Activated CD4-positive, alpha-beta T cell treated with anti-CD3 and anti-CD28 coated beads, Interleukin-2, amount 10 ng/mL, durations not matched to agents 24 days and 14 days (primary cell): ENCODE data around the gene ASIC1. TPM values are rescaled to one million over a fixed set of nuclear protein-coding genes. Genes with fewer than 3 reads are reported as not detected.

ENCODE experiments used
- DNase-seq: peaks from one replicate; pipeline ENCODE4 v3.0.0; 2022
- H3K27ac Mint-ChIP-seq: one replicate; pipeline ENCODE4 v1.8.0; 2022; ENCODE audit warnings: mild to moderate bottlenecking, mixed read lengths
- H3K27me3 Mint-ChIP-seq: one replicate; pipeline ENCODE4 v1.8.0; 2022; ENCODE audit warnings: mixed read lengths
- H3K36me3 Mint-ChIP-seq: one replicate; pipeline ENCODE4 v1.8.0; 2022; ENCODE audit warnings: low read depth, mild to moderate bottlenecking, mixed read lengths
- H3K4me1 Mint-ChIP-seq: one replicate; pipeline ENCODE4 v1.8.0; 2021; ENCODE audit warnings: mixed read lengths
- H3K4me3 Mint-ChIP-seq: one replicate; pipeline ENCODE4 v1.8.0; 2022; ENCODE audit warnings: mild to moderate bottlenecking, moderate library complexity, mixed read lengths
- H3K9me3 Mint-ChIP-seq: one replicate; pipeline ENCODE4 v1.8.0; 2021; ENCODE audit warnings: mixed read lengths
- intact Hi-C: fragments of 100-400 bp; cut with micrococcal nuclease; formaldehyde crosslinking; loops from one replicate; pipeline ENCODE4 v1.15.1; 2023
- total RNA-seq: library from RNA; stranded (reverse); gene quantifications from 2 replicates; pipeline ENCODE4 v1.2.3, GENCODE V29; 2022

ASIC1 gene
- total RNA-seq, 1 donor from 2014 or later = 19.7 TPM

DNA sequence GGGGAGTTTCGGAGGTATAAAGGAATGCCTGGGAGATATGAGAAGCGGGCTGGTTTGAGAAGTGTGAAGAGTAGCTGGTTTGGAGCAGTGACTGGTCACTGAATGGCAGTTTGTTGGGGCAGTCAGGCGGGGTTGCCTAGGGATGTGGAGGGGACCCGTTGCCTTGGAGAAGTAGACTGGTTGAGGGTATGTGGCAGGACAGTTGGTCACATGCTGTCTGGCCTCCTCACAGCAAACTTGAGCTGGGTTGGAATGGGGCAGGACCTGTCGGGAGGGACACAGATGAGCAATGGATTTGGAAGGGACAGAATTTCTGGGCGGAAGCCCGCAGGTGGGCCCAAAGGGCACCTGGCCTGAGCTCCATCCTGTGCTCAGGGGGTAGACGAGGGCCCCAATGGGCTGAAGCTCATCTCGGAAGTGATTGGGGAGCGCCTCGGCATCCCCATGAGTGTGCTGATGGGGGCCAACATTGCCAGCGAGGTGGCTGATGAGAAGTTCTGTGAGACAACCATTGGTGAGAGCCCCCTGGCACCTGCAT lies 48.6 kb downstream of the ASIC1 start:
- intact Hi-C loops = no loop called here
- Mint-ChIP-seq H3K27ac (no peak overlapping the region), H3K27me3 (no peaks in the 10 kb centered on the region), H3K4me3 (no peak overlapping the region), H3K36me3 (peaks cover 3% of the 10 kb centered on the region), H3K4me1 (peaks cover 11% of the 10 kb centered on the region), H3K9me3 (no peaks in the 10 kb centered on the region)
- DNase-seq = no peak

DNA sequence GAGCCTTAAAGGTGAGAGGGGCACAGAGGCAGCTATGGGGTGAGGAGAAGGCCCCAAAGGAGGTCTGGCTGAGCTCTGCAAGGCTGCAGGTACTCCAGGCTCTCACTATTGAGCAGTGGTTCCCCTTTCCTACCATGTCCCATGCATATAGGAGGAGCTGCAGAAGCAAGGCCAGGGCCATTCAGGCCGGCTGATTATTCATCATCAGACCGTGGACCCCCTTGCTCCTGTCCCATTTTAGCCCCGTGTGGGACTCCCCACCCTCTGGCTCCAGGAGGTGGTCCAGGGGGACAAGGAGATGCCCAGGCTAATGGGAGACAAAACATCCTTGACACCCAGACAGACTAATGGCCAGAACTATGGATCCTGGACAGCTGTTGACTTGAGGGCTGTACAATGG lies 49.5 kb downstream of the ASIC1 start:
- H3K27me3 Mint-ChIP-seq = no peaks in the 10 kb centered on the region
- H3K27ac Mint-ChIP-seq = no peak overlapping the region
- H3K36me3 Mint-ChIP-seq = peaks cover under 1% of the 10 kb centered on the region
- intact Hi-C loops = no loop called here
- H3K4me3 Mint-ChIP-seq = no peak overlapping the region
- H3K9me3 Mint-ChIP-seq = no peaks in the 10 kb centered on the region
- DNase-seq = no peak
- peaks cover 18% of the 10 kb centered on the region for H3K4me1 Mint-ChIP-seq

DNA sequence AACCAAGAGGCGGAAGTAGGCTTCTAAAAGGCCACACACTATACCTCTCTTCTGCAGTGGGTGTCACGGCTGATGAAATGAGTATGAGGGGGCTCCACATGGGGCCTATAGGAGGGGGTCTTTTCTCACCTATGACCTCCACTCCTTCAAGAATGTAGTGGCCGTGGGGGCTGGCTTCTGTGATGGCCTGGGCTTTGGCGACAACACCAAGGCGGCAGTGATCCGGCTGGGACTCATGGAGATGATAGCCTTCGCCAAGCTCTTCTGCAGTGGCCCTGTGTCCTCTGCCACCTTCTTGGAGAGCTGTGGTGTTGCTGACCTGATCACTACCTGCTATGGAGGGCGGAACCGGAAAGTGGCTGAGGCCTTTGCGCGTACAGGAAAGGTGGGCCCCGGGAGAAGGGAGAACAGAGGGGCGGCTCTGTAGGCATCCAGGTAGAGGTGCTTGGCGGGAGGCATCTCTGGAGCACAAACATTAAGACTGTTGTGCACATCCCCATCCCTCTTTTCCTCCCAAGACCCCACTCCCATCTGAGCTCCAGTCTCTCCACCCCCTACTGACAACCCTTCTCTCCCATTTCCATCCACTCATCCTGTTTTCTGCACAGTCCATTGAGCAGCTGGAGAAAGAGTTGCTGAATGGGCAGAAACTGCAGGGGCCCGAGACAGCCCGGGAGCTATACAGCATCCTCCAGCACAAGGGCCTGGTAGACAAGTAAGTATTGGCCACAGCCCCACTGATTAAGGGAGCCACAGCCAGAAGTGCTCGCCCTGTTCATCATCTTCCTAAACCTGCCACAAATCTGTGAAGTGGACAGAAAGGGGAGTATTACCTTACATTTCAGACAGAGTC lies 50.2 kb downstream of the ASIC1 start:
- H3K27me3 Mint-ChIP-seq = no peaks in the 10 kb centered on the region
- no peak overlapping the region for H3K4me3 Mint-ChIP-seq
- H3K36me3 Mint-ChIP-seq = peaks cover 3% of the 10 kb centered on the region
- intact Hi-C loops = no loop called here
- no peak for DNase-seq
- H3K27ac Mint-ChIP-seq = no peak overlapping the region
- peaks cover 18% of the 10 kb centered on the region for H3K4me1 Mint-ChIP-seq
- no peaks in the 10 kb centered on the region for H3K9me3 Mint-ChIP-seq

DNA sequence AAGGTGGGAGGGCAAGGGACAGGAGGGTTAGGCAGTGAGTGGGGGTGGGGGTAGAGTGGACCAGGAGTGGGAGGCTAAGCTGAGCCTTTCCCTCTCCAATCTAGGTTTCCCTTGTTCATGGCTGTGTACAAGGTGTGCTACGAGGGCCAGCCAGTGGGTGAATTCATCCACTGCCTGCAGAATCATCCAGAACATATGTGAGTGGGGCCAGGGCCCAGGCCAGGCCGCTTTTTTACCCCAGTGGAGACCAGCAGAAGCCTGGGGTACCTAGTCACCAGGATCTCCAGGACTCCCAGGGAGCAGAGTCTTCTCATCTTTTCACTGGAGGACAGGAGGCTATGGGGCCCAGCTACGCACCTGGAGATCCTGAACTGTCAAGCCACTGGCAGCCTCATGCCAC lies 51.9 kb downstream of the ASIC1 start:
- H3K4me1 Mint-ChIP-seq = peaks cover 20% of the 10 kb centered on the region
- H3K36me3 Mint-ChIP-seq = peaks cover 5% of the 10 kb centered on the region
- no peak overlapping the region for H3K27ac Mint-ChIP-seq
- H3K27me3 Mint-ChIP-seq = no peaks in the 10 kb centered on the region
- intact Hi-C loops = no loop called here
- H3K9me3 Mint-ChIP-seq = no peaks in the 10 kb centered on the region
- no peak for DNase-seq
- H3K4me3 Mint-ChIP-seq = no peak overlapping the region

DNA sequence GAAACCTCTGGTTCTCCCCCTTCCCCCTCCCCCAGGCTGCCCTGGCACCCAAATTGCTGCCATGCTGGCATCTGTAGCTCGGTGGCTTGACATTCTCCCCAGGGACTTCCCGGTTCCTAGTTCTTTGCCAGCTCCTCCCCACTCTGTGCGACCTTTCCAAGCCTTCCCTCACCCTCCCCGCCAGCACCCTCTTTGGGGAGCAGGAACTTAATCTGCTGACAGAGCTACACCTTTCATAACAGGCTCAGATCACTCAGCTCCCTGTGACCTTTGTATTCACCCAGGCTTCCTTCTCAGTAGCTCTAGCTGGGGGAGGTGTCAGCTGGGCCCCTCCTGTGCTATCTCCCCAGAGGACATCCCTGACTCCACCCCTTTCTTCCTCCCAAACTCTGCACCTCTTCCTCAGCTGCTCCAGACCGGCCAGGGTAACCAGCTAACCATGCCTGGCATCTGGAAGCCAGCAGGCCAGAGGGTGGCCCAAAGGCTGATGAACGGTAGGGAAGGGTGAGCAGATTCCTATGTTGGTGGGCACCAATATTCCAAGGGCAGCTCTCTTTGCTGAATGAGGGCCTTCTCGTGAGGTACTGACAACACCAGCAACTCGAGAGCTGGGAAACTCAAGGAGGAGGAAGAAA lies 52.8 kb downstream of the ASIC1 start:
- Mint-ChIP-seq H3K4me3 (peak overlapping the region; percentile 32), H3K9me3 (no peaks in the 10 kb centered on the region), H3K36me3 (peaks cover 7% of the 10 kb centered on the region), H3K4me1 (peaks cover 23% of the 10 kb centered on the region), H3K27ac (peak overlapping the region; percentile 86), H3K27me3 (no peaks in the 10 kb centered on the region)
- no peak for DNase-seq
- intact Hi-C loops = no loop called here

DNA sequence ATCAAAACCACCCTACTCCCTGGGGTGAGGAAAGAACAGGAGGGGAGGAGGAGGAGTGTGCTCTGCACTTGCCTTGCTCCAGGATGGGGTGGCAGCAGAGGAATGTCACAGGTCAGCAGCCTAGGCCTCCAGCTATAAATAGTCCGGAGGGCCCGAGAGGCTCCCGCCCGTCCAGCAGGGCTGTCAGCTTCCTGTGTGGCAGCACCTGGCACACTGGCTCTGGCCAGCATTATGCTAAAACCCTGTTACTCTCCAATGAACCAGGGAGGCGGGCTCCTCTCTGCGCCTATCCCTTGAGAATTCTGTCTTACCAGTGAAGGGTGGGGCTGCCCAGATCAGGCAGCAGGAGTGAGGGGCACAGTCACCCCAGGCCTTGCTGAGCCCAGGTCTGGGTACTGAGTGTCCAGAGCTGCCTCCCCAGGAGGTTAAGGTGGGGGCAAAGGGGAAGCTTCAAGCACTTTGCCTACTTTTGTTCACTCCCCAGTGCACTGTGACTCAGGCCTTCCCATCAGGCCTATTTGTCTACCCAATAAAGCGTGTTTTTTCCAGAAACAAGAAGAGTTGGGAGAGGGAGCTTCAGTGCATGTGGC lies 53.5 kb downstream of the ASIC1 start:
- Mint-ChIP-seq H3K27me3 (no peaks in the 10 kb centered on the region), H3K4me3 (peak overlapping the region; percentile 95), H3K4me1 (peaks cover 28% of the 10 kb centered on the region), H3K27ac (peak overlapping the region; percentile 86), H3K9me3 (no peaks in the 10 kb centered on the region), H3K36me3 (peaks cover 12% of the 10 kb centered on the region)
- intact Hi-C loops = loop anchor here (1.0 kb wide), 1 partner anchor 56 kb away; the partner anchor contains the start of gene CERS5
- peak; percentile 67 for DNase-seq

DNA sequence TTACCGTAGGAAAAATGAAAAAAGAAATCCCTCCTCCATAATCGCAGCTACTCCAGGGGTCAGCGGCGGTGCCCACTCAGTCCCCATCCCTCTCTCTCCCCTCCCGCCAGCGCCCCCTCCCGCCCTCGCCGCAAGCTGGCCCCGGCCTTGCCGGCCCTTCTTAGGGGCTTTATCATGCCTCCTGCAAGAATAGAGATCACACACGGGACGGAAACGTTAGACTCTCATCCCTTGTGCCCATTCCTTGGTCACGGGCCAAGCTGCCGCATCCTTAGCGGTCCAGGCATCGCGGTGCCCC lies 53.9 kb downstream of the ASIC1 start:
- peaks cover 30% of the 10 kb centered on the region for H3K4me1 Mint-ChIP-seq
- no peaks in the 10 kb centered on the region for H3K27me3 Mint-ChIP-seq
- peak overlapping the region; percentile 95 for H3K4me3 Mint-ChIP-seq
- peaks cover 17% of the 10 kb centered on the region for H3K36me3 Mint-ChIP-seq
- no peak for DNase-seq
- H3K27ac Mint-ChIP-seq = peak overlapping the region; percentile 96
- intact Hi-C loops = loop anchor here (1.0 kb wide), 1 partner anchor 56 kb away; the partner anchor contains the start of gene CERS5
- no peaks in the 10 kb centered on the region for H3K9me3 Mint-ChIP-seq

DNA sequence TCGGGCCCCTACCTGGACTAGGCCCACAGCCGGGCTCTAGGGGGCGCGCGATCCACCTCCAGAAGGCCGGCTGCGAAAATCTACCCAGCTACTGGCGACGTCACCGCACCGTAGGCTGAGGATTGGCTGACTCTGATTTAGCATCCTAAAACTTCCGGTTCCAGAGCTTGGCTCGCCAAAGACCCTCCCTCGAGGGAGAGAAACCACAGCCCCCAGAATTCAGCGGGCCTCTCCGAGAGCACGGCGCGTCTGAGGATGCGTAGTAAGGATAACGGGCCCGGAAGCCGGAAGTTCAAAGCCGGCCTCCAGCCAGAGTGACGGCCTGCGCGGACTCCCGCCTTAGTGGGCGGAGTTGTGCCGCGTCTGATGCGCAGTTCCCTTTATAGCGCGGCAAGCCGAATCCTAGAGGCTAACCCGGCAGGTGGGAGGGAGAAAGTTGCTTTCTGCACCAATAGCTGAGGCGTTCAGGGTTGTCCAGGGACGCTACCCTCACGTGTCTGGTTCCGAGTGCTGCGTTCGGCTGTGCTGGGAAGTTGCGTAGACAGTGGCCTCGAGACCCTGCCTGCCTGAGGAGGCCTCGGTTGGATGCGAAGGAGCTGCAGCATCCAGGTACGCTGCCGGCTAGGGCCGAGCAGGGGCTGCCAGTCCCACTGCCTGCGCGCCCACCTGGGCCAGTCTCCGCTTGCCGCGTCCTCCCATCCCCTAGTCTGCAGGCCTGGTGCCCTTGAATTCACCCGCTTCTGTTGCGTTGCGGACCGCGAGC lies 54.5 kb downstream of the ASIC1 start, which contains the start of gene COX14:
COX14 (plus strand) TSS at position 544 of the 763 bp plus-strand sequence. CDS start 7,808 bp downstream, outside the sequence.
- H3K9me3 Mint-ChIP-seq = no peaks in the 10 kb centered on the region
- H3K4me3 Mint-ChIP-seq = peak within 1 kb of the TSS; percentile 95
- H3K27ac Mint-ChIP-seq = peak within 1 kb of the TSS; percentile 96

DNA sequence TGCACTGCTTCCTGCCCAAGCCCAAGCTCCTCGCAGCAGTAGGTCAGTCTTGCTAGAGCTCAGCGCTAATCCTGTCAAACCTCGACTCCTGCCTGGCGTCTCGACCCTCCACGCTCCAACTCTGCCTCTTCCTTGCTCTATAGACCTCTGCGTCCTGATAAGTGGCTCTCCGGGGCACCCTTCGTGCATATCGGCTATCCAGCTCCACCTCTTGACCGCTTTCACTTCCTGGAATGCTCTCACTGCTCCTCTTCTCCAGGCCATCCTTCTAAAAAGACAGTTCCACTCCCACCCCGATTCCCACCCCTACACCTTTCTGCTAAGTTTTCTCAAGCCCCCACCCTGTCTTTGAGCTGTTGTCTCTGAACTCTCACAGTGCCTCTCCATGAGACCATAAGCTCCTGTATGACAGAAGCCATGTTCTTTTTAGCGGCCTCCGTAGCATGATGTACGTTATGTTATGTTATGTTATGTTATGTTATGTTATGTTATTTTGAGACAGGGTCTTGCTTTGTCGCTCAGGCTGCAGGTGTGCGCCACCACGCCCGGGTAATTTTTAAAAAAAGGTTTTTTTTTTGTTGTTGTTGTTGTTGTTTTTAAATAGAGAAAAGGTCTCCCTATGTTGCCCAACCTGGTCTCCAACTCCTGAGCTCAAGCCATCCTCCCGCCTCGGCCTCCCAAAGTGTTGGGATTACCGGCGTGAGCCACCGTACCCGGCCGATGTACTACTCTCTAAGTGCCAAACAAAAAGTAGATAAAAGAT lies 55.2 kb downstream of the ASIC1 start:
- no peaks in the 10 kb centered on the region for H3K27me3 Mint-ChIP-seq
- peak overlapping the region; percentile 96 for H3K27ac Mint-ChIP-seq
- no peak for DNase-seq
- H3K4me3 Mint-ChIP-seq = peak overlapping the region; percentile 95
- H3K4me1 Mint-ChIP-seq = peaks cover 33% of the 10 kb centered on the region
- peaks cover 25% of the 10 kb centered on the region for H3K36me3 Mint-ChIP-seq
- intact Hi-C loops = loop anchor here (1.0 to 2.0 kb wide), 3 partner anchors 27 to 108 kb away; partner anchors contain the start of genes RACGAP1 and SMARCD1
- H3K9me3 Mint-ChIP-seq = no peaks in the 10 kb centered on the region

More for the DNA sequence above, 54.5 kb downstream of the ASIC1 start, which contains the start of gene COX14:
- H3K4me1 Mint-ChIP-seq = peaks cover 32% of the 10 kb centered on the region
- intact Hi-C loops = loop anchor here (1.0 to 2.0 kb wide), 4 partner anchors 27 to 109 kb away; partner anchors contain the start of genes CERS5, RACGAP1 and SMARCD1
- peaks cover 21% of the 10 kb centered on the region for H3K36me3 Mint-ChIP-seq
- DNase-seq = peak; percentile 100
- H3K27me3 Mint-ChIP-seq = no peaks in the 10 kb centered on the region

DNA sequence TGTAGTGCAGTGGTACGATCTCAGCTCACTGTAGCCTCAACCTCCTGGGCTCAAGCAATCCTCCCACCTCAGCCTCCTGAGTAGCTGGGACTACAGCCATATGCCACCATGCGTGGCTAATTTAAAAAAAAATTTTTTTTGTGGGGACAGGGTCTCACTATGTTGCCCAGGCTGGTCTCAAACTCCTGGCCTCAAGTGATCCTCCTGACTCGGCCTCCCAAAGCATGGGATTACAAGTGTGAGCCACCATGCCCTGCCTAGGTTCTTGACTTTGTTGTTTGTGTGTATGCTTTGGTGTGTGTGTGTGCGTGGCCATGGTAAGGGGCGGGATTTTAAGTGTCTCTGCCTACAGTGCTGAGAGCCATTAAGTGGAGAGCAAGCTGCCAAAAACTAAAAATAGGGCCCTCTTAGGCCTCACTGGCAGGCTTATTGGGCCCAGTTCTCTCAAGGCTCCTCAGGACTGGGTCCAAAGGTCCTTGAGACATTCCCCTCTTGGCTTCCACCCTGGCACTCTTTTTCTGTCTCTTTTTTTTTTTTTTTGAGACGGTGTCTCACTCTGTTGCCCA lies 59.7 kb downstream of the ASIC1 start:
- Mint-ChIP-seq H3K4me3 (no peak overlapping the region), H3K36me3 (peaks cover 49% of the 10 kb centered on the region), H3K27me3 (no peaks in the 10 kb centered on the region), H3K9me3 (no peaks in the 10 kb centered on the region), H3K27ac (peak overlapping the region; percentile 37), H3K4me1 (peaks cover 17% of the 10 kb centered on the region)
- DNase-seq = no peak
- intact Hi-C loops = no loop called here

DNA sequence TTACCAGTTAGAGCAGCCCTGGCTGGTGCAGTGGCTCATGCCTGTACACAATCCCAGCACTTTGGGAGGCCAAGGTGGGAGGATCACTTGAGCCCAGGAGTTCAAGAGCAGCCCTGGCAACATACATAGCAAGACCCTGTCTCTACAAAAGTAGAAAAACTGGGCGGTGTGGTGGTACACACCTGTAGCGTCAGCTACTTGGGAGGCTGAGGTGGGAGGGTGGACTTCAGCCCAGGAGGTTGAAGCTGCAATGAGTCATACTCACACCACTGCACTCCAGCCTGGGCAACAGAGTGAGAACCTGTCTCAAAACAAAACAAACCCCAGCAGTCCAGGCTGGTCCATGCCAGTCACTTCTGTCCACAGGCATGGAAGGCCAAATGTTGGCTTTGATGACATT lies 62.0 kb downstream of the ASIC1 start:
- peaks cover 52% of the 10 kb centered on the region for H3K36me3 Mint-ChIP-seq
- no peak for DNase-seq
- H3K27me3 Mint-ChIP-seq = no peaks in the 10 kb centered on the region
- no peak overlapping the region for H3K27ac Mint-ChIP-seq
- H3K4me1 Mint-ChIP-seq = peaks cover 14% of the 10 kb centered on the region
- H3K9me3 Mint-ChIP-seq = no peaks in the 10 kb centered on the region
- intact Hi-C loops = no loop called here
- no peak overlapping the region for H3K4me3 Mint-ChIP-seq

DNA sequence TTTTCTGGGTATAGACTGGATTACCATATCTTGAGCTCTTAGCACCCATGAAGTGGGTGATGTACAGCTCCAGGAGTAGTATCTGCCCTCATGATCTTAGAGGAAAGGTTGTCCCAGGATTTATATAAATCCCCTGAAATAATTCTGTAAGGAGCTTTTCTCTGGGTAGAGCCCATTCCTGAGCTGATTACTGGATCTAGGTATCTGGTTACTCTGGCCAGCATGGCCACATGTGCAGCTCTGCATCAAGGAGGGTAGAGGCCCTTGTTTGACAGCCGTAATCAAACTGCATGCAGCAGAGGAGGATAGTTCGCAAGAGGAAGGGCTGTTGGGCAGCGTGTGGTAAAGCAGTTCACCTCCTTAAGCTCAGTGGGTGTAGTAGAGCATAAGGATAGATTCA lies 63.1 kb downstream of the ASIC1 start:
- intact Hi-C loops = no loop called here

More for the DNA sequence above, 63.1 kb downstream of the ASIC1 start:
- no peak overlapping the region for H3K4me3 Mint-ChIP-seq
- H3K27me3 Mint-ChIP-seq = no peaks in the 10 kb centered on the region
- H3K27ac Mint-ChIP-seq = no peak overlapping the region
- peaks cover 50% of the 10 kb centered on the region for H3K36me3 Mint-ChIP-seq
- H3K9me3 Mint-ChIP-seq = no peaks in the 10 kb centered on the region
- H3K4me1 Mint-ChIP-seq = peaks cover 15% of the 10 kb centered on the region
- no peak for DNase-seq
